ACHN (cell line): Measurements from ENCODE around the gene RIC1.
"Not testable (repeated sequence)": the region's sequence is repeated elsewhere in the genome, so short reads cannot be mapped to it uniquely, and the experiment has no call there.

ENCODE experiments used
- DNase-seq: peaks from one replicate; pipeline ENCODE4 v3.0.0-alpha.2; 2015
- in situ Hi-C: cut with HindIII; loops from 2 replicates; pipeline ENCODE4 v1.10.0; 2017; ENCODE audit warnings: low sequenced_read_pairs, low pct_ligation_motif_present, low pct_unique_long_range_greater_than_20kb

RIC1 gene

DNA sequence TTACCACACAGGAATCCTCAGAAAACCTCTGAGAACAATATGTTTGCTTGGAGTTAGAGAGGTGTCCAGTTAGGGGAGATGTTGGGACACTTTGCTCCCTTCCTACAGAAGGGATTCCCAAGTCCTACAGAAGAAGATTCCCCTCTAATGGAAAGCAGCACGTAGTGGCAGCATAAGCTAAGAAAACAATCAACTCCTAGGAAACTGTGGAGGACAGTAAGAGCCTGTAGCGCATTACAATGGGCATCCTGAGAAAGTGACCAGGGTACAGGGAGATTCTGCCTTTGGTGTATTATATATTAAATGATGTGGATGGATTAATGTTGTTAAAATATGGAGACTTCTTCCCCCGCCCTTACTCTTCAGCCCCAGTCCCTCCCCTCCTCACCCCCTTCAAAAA is 13.9 kb upstream of the RIC1 start:
- in situ Hi-C loops, result no loop called here
- DNase-seq, result no peak

DNA sequence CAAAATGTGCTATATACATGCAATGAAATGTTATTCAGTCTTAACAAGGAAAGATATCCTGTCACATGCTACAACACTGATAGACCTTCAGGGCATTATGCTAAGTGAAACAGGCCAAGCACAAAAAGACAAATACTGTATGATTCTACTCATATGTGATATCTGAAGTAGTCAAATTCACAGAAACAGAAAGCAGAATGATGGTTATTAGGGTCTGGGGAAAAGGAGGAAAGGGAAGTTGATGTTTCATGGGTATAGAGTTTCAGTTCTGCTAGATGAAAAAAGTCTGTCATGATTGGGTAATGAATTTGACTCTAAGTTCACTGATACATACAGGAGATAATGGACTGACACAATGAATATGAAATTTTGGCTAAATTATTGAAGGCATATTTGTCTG is 11.2 kb upstream of the RIC1 start:
- DNase-seq, result no peak
- in situ Hi-C loops, result no loop called here

GRCh38 chr9:5620494-5620893 is 8.4 kb upstream of the RIC1 start:
- in situ Hi-C loops, result no loop called here
- DNase-seq, result no peak

DNA sequence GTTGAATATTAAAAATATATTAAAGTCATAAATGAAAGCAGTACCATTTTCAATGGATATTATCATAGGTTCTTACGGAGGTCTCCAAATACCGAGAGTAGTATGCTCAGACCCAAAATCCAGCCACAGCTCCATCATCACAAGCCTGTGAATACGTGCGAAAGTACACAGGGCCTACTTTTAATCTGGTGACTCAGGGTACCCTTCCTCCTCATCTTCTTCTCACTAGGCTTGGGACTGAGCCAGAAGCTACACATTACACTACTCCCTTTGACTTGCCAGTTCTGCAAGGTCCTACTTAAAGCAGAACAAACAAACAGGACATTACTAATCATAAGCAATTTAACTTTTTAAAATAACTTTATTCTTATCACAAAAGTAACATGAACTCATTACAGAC is 7.6 kb upstream of the RIC1 start:
- in situ Hi-C loops, result no loop called here
- no peak for DNase-seq

GRCh38 chr9:5622016-5622415 is 6.9 kb upstream of the RIC1 start:
- in situ Hi-C loops, result no loop called here
- no peak for DNase-seq

DNA sequence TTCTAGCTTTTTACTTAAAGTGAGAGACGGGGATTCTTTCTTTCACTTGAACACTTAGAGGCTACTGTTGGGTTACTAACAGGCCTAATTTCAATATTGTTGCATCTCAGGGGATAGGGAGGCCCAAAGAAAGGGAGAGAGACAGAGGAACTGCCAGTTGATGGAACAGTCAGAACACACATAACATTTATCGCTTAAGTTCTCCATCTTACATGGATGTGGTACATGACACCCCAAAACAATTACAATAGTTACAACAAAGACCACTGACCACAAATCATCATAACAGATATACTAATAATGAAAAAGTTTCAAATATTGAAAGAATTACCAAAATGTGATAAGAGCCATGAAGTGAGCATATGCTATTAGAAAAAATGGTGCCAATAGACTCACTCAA is 4.3 kb upstream of the RIC1 start:
- DNase-seq, result no peak

GRCh38 chr9:5626727-5627634 is 1.9 kb upstream of the RIC1 start:
- peak; percentile 42 for DNase-seq
- in situ Hi-C loops, result no loop called here

More for the DNA sequence above, 4.3 kb upstream of the RIC1 start:
- in situ Hi-C loops, result no loop called here

DNA sequence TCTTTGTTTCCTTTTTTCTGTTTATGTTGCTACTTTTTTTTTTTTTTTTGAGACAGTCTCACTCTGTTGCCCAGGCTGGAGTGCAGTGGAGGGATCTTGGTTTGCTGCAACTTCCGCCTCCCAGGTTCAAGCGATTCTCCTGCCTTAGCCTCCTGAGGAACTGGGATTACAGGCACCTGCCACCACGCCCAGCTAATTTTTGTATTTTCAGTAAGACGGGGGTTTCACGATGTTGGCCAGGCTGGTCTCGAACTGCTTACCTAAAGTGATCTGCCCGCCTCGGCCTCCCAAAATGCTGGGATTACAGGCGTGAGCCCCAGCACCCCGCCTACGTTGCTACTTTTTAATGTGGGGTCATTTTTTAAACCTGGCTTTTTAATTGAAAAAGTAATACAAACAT is 1.2 kb upstream of the RIC1 start:
- in situ Hi-C loops, result not testable (repeated sequence)

DNA sequence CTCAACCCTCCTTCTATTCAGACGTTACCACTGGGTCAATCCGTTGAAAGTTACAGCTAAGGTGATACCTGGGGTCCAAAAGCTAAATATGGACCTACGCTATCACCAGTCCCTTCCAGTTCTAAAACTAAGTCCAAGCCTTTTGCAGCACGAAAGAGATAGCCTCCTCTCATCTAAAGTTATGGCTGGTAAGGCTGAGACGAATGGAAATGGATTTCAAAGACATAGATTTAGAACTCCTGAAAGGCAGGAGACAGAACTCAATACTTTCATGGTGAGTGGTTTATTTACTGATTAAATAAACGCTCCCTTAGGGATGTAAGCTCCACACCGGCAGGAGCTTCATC is 751 bp upstream of the RIC1 start:
- in situ Hi-C loops, result no loop called here
- DNase-seq, result no peak

More for the DNA sequence above, 1.2 kb upstream of the RIC1 start:
- DNase-seq, result not testable (repeated sequence)

GRCh38 chr9:5629312-5630080 is 589 bp downstream of the RIC1 start:
- in situ Hi-C loops, result no loop called here
- peak; percentile 23 for DNase-seq

- in situ Hi-C loops, result no loop called here
- peak; percentile 37 for DNase-seq
These were observed 1.2 kb downstream of the RIC1 start for GRCh38 chr9:5630081-5630507.

DNA sequence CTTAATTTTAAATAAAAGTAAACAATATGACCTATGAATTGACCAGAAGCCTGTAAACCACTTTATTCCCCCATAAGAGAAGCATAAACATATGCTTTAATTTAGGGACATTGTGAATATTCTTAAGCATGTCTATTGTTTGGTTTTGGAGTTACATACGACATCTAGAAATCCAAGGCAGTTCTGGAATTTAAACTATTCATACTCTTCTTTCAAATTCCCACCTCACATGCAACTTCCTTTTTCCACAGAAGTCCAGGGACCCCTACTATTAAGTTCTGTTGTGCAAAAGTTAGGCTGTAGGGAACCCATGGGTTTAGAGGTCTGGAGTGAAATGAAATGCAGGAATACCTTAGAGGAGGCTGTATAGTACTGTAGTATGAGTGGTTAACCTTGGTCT is 2.1 kb downstream of the RIC1 start:
- peak; percentile 29 for DNase-seq

DNA sequence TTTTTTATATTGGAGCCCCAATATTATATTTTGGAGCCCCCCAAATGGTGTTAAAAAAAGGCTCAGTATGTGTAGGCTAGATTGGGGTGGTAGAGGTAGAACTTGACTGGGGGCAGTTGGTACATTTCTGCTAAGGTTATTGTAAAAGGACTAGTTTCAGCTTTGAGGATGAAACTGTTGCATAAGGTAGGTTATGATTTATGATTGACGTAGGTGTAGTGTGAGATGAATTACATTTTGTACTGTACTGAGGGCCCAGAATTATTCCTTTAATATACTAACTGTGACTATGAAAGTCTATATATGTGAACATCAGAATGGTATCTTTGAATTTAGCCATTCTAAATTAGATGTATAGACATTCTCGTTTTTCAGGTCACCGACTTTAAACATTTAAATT is 3.6 kb downstream of the RIC1 start:
- no peak for DNase-seq
- in situ Hi-C loops, result no loop called here

More for the DNA sequence above, 2.1 kb downstream of the RIC1 start:
- in situ Hi-C loops, result no loop called here

- in situ Hi-C loops, result no loop called here
These were observed 4.3 kb downstream of the RIC1 start for GRCh38 chr9:5633243-5633642.

GRCh38 chr9:5635390-5635789 is 6.5 kb downstream of the RIC1 start:
- DNase-seq, result no peak
- in situ Hi-C loops, result no loop called here

More at GRCh38 chr9:5633243-5633642, 4.3 kb downstream of the RIC1 start:
- peak; percentile 57 for DNase-seq

DNA sequence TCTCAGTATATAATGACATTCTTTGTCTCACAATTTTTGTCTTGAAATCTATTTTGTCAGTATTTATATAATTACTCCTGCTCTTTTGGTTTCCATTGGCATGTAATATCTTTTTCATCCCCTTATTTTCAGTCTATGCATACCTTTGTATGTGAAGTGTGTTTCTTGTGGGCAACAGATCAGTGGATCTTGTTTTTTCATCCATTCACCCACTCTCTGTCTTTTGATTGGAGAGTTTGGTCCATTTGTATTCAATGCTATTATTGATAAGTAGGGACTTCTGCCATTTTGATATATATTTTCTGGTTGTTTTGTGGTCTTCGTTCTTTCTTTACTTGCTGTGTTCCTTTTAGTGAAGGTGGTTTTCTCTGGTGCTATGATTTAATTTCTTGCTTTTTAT is 10.9 kb downstream of the RIC1 start:
- DNase-seq, result no peak
- in situ Hi-C loops, result no loop called here

GRCh38 chr9:5642170-5642569 is 13.3 kb downstream of the RIC1 start:
- in situ Hi-C loops, result no loop called here
- DNase-seq, result no peak

DNA sequence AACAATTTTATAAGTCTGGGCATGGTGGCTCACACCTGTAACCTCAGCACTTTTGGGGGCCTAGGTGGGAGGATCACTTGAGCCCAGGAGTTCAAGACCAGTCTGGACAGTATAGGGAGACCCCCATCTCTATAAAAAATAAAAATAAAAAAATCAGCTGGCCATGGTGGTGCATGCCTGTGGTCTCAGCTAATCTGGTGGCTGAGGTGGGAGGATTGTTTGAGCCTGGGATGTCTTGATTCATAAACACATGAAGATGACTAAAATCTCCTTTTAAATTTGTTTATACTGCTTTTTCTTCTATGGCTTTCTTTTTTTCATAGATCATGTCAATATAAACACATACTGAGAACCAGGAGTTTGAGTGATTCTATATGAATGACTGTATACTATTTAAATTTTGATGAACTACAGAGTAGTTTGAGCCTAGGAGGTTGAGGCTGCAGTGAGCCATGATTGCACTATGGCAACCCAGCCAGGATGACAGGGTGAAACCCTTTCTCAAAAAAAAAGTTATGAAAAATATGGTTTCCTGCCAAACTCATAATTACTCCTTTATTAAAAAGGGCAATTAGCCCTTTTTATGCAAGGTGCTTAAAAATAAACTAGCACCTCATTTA is 14.2 kb downstream of the RIC1 start:
- in situ Hi-C loops, result no loop called here
- no peak for DNase-seq

DNA sequence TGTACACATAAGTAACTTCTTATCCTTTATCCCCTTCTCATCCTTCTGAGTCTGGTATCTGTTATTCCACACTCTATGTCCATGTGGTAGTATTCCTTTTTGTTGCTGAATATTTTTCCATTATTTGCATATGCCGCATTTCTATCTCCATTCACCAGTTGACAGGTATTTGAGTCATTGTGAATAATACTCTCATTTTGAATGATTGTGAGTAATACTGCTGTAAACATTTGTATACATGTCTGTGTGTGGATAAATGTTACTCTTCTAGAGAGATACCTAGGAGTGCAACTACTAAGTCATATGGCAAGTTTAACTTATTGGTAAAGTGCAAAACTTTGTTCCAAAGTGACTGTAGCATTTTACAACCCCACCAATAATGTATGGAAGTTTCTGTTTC is 15.6 kb downstream of the RIC1 start:
- in situ Hi-C loops, result no loop called here
- no peak for DNase-seq
